B cell (primary cell): ENCODE results near the gene PRKAA2. TPM values are rescaled to one million over a fixed set of nuclear protein-coding genes. Genes with fewer than 3 reads are reported as not detected.
"Not testable (repeated sequence)": the region's sequence is repeated elsewhere in the genome, so short reads cannot be mapped to it uniquely, and the experiment has no call there.

Experiments used
- ATAC-seq: fragments of 200-7000 bp; cut with Tn5 transposase; one replicate; pipeline ENCODE4 v1.10.0; 2021; ENCODE audit warnings: low read depth, mild to moderate bottlenecking, moderate number of reproducible peaks, moderate library complexity
- CTCF ChIA-PET: fragments of 350-600 bp; sonication (Branson Sonifier 250); formaldehyde crosslinking; loops from one replicate; lab custom pipeline; 2021; ENCODE audit warnings: antibody characterized with exemption, inconsistent platforms; lab: Charles Lee
- POLR2A ChIA-PET: fragments of 350-600 bp; sonication (Branson Sonifier 250); formaldehyde crosslinking; loops from one replicate; lab custom pipeline; 2021; ENCODE audit warnings: antibody characterized with exemption; lab: Charles Lee
- DNase-seq: peaks from one replicate; pipeline ENCODE4 v3.0.0; 2013
- H2AFZ ChIP-seq: 2 replicates; pipeline ENCODE4 v1.6.1; 2012; ENCODE audit warnings: mild to moderate bottlenecking, low read depth, low read length; ENCODE audit not compliant: insufficient read depth, poor library complexity, severe bottlenecking
- H3K27ac ChIP-seq, 2 donors: 1 replicate in 1 of 2; 2 replicates in 1 of 2; pipeline ENCODE4 v1.5.1; 2012 to 2013; ENCODE audit warnings: low read length in 2 of 2, mild to moderate bottlenecking in 2 of 2, moderate library complexity in 1 of 2
- H3K27me3 ChIP-seq, 4 experiments: fragments of 200-600 bp in 1 of 4; sonication (generic) in 1 of 4; replicated peaks in 1 of 4; 1 replicate in 2 of 4; 2 replicates in 2 of 4; pipeline versions ENCODE4 v1.6.1 to v1.7.0; 2013 to 2016; ENCODE audit warnings: low read length in 3 of 4, mild to moderate bottlenecking in 2 of 4, mixed read lengths in 1 of 4, moderate library complexity in 1 of 4; ENCODE audit not compliant: insufficient read depth in 4 of 4, control insufficient read depth in 3 of 4; ENCODE audit errors: control extremely low read depth in 1 of 4
- H3K36me3 ChIP-seq, 2 experiments: replicated peaks in 1 of 2; 1 replicate in 1 of 2; 2 replicates in 1 of 2; pipeline versions ENCODE4 v1.6.1 to v1.7.1; 2013; ENCODE audit warnings: low read length in 1 of 2; ENCODE audit not compliant: insufficient read depth in 2 of 2, control insufficient read depth in 1 of 2; ENCODE audit errors: control extremely low read depth in 1 of 2, extremely low read depth in 1 of 2
- H3K4me1 ChIP-seq, 2 donors: fragments of 200-600 bp in 1 of 2; sonication (generic) in 1 of 2; 1 replicate in 1 of 2; 2 replicates in 1 of 2; pipeline versions ENCODE4 v1.5.1 to v1.6.1; 2013 to 2017; ENCODE audit warnings: low read length in 2 of 2; ENCODE audit not compliant: control insufficient read depth in 2 of 2, insufficient read depth in 2 of 2
- H3K4me2 ChIP-seq: replicated peaks from 2 replicates; pipeline ENCODE3; 2012; ENCODE audit warnings: mild to moderate bottlenecking, low read depth, low read length; ENCODE audit not compliant: poor library complexity, severe bottlenecking
- H3K4me3 ChIP-seq, 5 experiments: fragments of 200-600 bp in 1 of 5; sonication (generic) in 1 of 5; 1 replicate in 3 of 5; 2 replicates in 2 of 5; pipeline versions ENCODE4 v1.5.1 to v1.7.0; 2011 to 2016; ENCODE audit warnings: low read length in 4 of 5, mild to moderate bottlenecking in 4 of 5, low read depth in 2 of 5, control low read depth in 1 of 5, moderate library complexity in 1 of 5; ENCODE audit not compliant: insufficient read depth in 1 of 5; ENCODE audit errors: control extremely low read depth in 1 of 5, extremely low read depth in 1 of 5
- H3K79me2 ChIP-seq: fragments of 200-600 bp; sonication (generic); one replicate; pipeline ENCODE4 v1.6.0; 2016; ENCODE audit warnings: low read length; ENCODE audit not compliant: control insufficient read depth, insufficient read depth
- H3K9ac ChIP-seq: fragments of 200-600 bp; sonication (generic); 2 replicates; pipeline ENCODE4 v1.6.1; 2017; ENCODE audit warnings: mild to moderate bottlenecking, low read length, moderate library complexity
- H3K9me3 ChIP-seq, 3 donors: one replicate each; pipeline versions ENCODE4 v1.6.1 to v1.7.1; 2013; ENCODE audit warnings: low read length in 2 of 3; ENCODE audit not compliant: control insufficient read depth in 2 of 3, insufficient read depth in 1 of 3; ENCODE audit errors: control extremely low read depth in 1 of 3
- H4K20me1 ChIP-seq: 2 replicates; pipeline ENCODE4 v1.6.0; 2012; ENCODE audit warnings: mild to moderate bottlenecking, low read length; ENCODE audit not compliant: insufficient read depth, control insufficient read depth, poor library complexity, severe bottlenecking
- H3K27ac Mint-ChIP-seq: one replicate; pipeline ENCODE4 v1.8.0; 2021; ENCODE audit warnings: mixed read lengths
- H3K27me3 Mint-ChIP-seq: one replicate; pipeline ENCODE4 v1.8.0; 2021; ENCODE audit warnings: mixed read lengths
- H3K4me1 Mint-ChIP-seq: one replicate; pipeline ENCODE4 v1.8.0; 2021; ENCODE audit warnings: mixed read lengths
- H3K4me3 Mint-ChIP-seq: one replicate; pipeline ENCODE4 v1.8.0; 2021; ENCODE audit warnings: mixed read lengths
- H3K9me3 Mint-ChIP-seq: one replicate; pipeline ENCODE4 v1.8.0; 2022; ENCODE audit warnings: mixed read lengths; ENCODE audit not compliant: insufficient read depth
- CTCF ChIP-seq: fragments of 200-600 bp; IDR thresholded peaks from one replicate; pipeline ENCODE4 v1.8.0; 2022; ENCODE audit warnings: antibody characterized with exemption, mild to moderate bottlenecking
- EZH2 ChIP-seq: IDR thresholded peaks from 2 replicates; pipeline ENCODE4 v1.6.1; 2012; ENCODE audit warnings: borderline replicate concordance, low read depth, mild to moderate bottlenecking, moderate library complexity, low read length; ENCODE audit not compliant: insufficient read depth, poor library complexity, severe bottlenecking
- WGBS: methylation state at CpG from one replicate; pipeline ENCODE4 v1.1.5; 2013; ENCODE audit warnings: missing lambda C conversion rate; ENCODE audit not compliant: insufficient coverage; 5-methylcytosine and 5-hydroxymethylcytosine counted together
- intact Hi-C: fragments of 100-400 bp; cut with micrococcal nuclease; formaldehyde crosslinking; loops from one replicate; pipeline ENCODE4 v1.10.0; 2022
- polyA minus RNA-seq: library from RNA; depleted of rRNA, polyadenylated mRNA; stranded (reverse); fragments of >200 nt; gene quantifications from 2 replicates; pipeline ENCODE4 v1.2.3, GENCODE V29; 2012
- polyA plus RNA-seq: library from polyadenylated mRNA; depleted of rRNA; stranded (reverse); fragments of >200 nt; gene quantifications from 2 replicates; pipeline ENCODE4 v1.2.3, GENCODE V29; 2012
- total RNA-seq, 2 donors: library from RNA; stranded (reverse); fragments of 120-200 nt in 1 of 2; gene quantifications; 1 replicate in 1 of 2; 2 replicates in 1 of 2; pipeline versions ENCODE4 v1.2.3 to v1.2.4, GENCODE V29; 2013 to 2022

The PRKAA2 gene
- total RNA-seq: not detected in 2 replicates
- 0.96 TPM for total RNA-seq (2013)
- polyA plus RNA-seq: not detected in 2 replicates
- not detected in 2 replicates for polyA minus RNA-seq

GRCh38 chr1:56644919-56645676 lies at the start of gene PRKAA2:
TSS of gene PRKAA2 (plus strand) at chr1:56645314. CDS start at chr1:56645388, 74 bp downstream.
- DNase-seq: peak; percentile 58
- intact Hi-C loops: no loop called here
- peaks cover 12 to 14% of the 10 kb centered on the region in 2 donors for H3K4me1 ChIP-seq
- no peaks in the 10 kb centered on the region for H3K36me3 ChIP-seq
- H3K9me3 Mint-ChIP-seq: no peaks in the 10 kb centered on the region
- H3K4me3 ChIP-seq: peak within 1 kb of the TSS in 4 of 5 experiments; percentile 24 to 57 (median 45)
- peaks cover 20% of the 10 kb centered on the region for H3K4me1 Mint-ChIP-seq
- no peak within 1 kb of the TSS for H3K27ac ChIP-seq
- POLR2A ChIA-PET: no interaction called here
- peak; percentile 87 for ATAC-seq
- TF ChIP-seq CTCF (no peak), EZH2 (no peak)
- peak within 1 kb of the TSS; percentile 87 for H3K4me3 Mint-ChIP-seq
- peak within 1 kb of the TSS; percentile 86 for H3K4me2 ChIP-seq
- 1% methylated on average over 97 of the region's 103 CpGs for WGBS
- H3K9me3 ChIP-seq: peaks cover 0 to 3% (median 2%) of the 10 kb centered on the region in 3 donors
- H3K79me2 ChIP-seq: no peaks in the 10 kb centered on the region
- H2AFZ ChIP-seq: peak within 1 kb of the TSS; percentile 75
- H3K9ac ChIP-seq: peak within 1 kb of the TSS; percentile 52
- no peaks in the 10 kb centered on the region for H4K20me1 ChIP-seq
- H3K27ac Mint-ChIP-seq: no peak within 1 kb of the TSS
- H3K27me3 Mint-ChIP-seq: peaks cover 53% of the 10 kb centered on the region
- CTCF ChIA-PET: no interaction called here
- peaks cover 0 to 27% (median 15%) of the 10 kb centered on the region in 4 experiments for H3K27me3 ChIP-seq

- H2AFZ ChIP-seq, H3K4me1 Mint-ChIP-seq, H3K4me3 ChIP-seq, H3K36me3 ChIP-seq, H3K27ac Mint-ChIP-seq, H3K4me1 ChIP-seq, H3K9ac ChIP-seq, ATAC-seq, H3K4me2 ChIP-seq, POLR2A ChIA-PET, H3K9me3 ChIP-seq, H3K9me3 Mint-ChIP-seq, H3K4me3 Mint-ChIP-seq, intact Hi-C loops, H3K27me3 ChIP-seq, H4K20me1 ChIP-seq, H3K79me2 ChIP-seq, H3K27ac ChIP-seq, H3K27me3 Mint-ChIP-seq, DNase-seq: not testable (repeated sequence)
- 94% methylated on average over 2 of the region's 5 CpGs for WGBS
- CTCF ChIA-PET: interaction anchor here (1.1 kb wide), 1 partner anchor 11 kb away, joined by 4 read pairs; no protein-coding TSS in a partner anchor
Measured at GRCh38 chr1:56595397-56596191, 49.5 kb upstream of the PRKAA2 start.

GRCh38 chr1:56610097-56610496 lies 35.0 kb upstream of the PRKAA2 start:
- H3K27ac Mint-ChIP-seq, H3K79me2 ChIP-seq, H3K9ac ChIP-seq, H2AFZ ChIP-seq, H3K9me3 Mint-ChIP-seq, H3K4me2 ChIP-seq, H3K4me3 Mint-ChIP-seq, H3K4me1 ChIP-seq, POLR2A ChIA-PET, H3K36me3 ChIP-seq, H3K27ac ChIP-seq, H3K4me1 Mint-ChIP-seq, H3K9me3 ChIP-seq, intact Hi-C loops, CTCF ChIA-PET, H4K20me1 ChIP-seq, H3K27me3 ChIP-seq, ATAC-seq, DNase-seq, H3K4me3 ChIP-seq: not testable (repeated sequence)
- 85% methylated on average over 2 of the region's 2 CpGs for WGBS
- H3K27me3 Mint-ChIP-seq: peaks cover 23% of the 10 kb centered on the region
